K562 (cell line): ENCODE results near the gene EPHX1. TPM values are rescaled to one million over a fixed set of nuclear protein-coding genes. Genes with fewer than 3 reads are reported as not detected.

ENCODE experiments used
- ATAC-seq: fragments of 200-7000 bp; cut with Tn5 transposase; 3 replicates; pipeline ENCODE4 v1.9.1; 2020; ENCODE audit warnings: moderate library complexity
- BruUV-seq: library from RNA; stranded (reverse); fragments of 400-500 nt; replicated peaks from 2 replicates; lab custom pipeline; 2021; lab: Mats Ljungman, UMichigan
- CTCF ChIA-PET: fragments of 300-600 bp; formaldehyde crosslinking; extraction: SDS; loops from one replicate; lab custom pipeline; 2021; ENCODE audit warnings: low intra/inter-chr PET ratio; lab: Yijun Ruan, JAX
- POLR2A ChIA-PET: fragments of 300-600, 350-650 bp; sonication (Branson Sonifier 250); formaldehyde crosslinking; extraction: SDS; loops from one replicate; lab custom pipeline; 2021; ENCODE audit warnings: antibody characterized with exemption, inconsistent platforms; lab: Yijun Ruan, JAX
- DNase-seq, 4 experiments: peaks; one replicate each; pipeline versions ENCODE4 v3.0.0 to v3.0.0-alpha.2; 2011 to 2018; ENCODE audit warnings: low spot score in 3 of 4, mixed read lengths in 3 of 4; ENCODE audit errors: extremely low read depth in 1 of 4
- FAIRE-seq: peaks from 2 replicates; lab custom pipeline; 2011; peaks lifted over from hg19 to GRCh38; lab: Jason Lieb, UNC
- H2AFZ ChIP-seq: 2 replicates; pipeline ENCODE4 v1.6.0; 2011; ENCODE audit warnings: low read depth, low read length, control low read depth, inconsistent platforms
- H3K27ac ChIP-seq: fragments of 200-600 bp; 3 replicates; pipeline ENCODE4 v1.8.0; 2011; ENCODE audit warnings: low read depth, mild to moderate bottlenecking, control low read depth, inconsistent platforms, low read length, moderate library complexity, mixed read lengths; ENCODE audit errors: extremely low read depth
- H3K27me3 ChIP-seq, 2 experiments: fragments of 300-600 bp in 1 of 2; 2 replicates in 1 of 2; 3 replicates in 1 of 2; pipeline versions ENCODE4 v1.6.0 to v1.8.0; 2011; ENCODE audit warnings: inconsistent platforms in 2 of 2, low read length in 2 of 2, mild to moderate bottlenecking in 1 of 2, mixed read lengths in 1 of 2, moderate library complexity in 1 of 2; ENCODE audit not compliant: control insufficient read depth in 2 of 2, insufficient read depth in 2 of 2
- H3K36me3 ChIP-seq: fragments of 300-600 bp; 3 replicates; pipeline ENCODE4 v1.8.0; 2011; ENCODE audit warnings: mild to moderate bottlenecking, low read length, inconsistent platforms; ENCODE audit not compliant: control insufficient read depth, insufficient read depth
- H3K4me1 ChIP-seq, 2 experiments: fragments of 200-600 bp in 1 of 2; replicated peaks in 1 of 2; 2 replicates in 1 of 2; 3 replicates in 1 of 2; pipeline versions ENCODE4 v1.5.1 to v1.8.0; 2011; ENCODE audit warnings: inconsistent platforms in 2 of 2, low read length in 2 of 2, mild to moderate bottlenecking in 1 of 2, mixed read lengths in 1 of 2, moderate library complexity in 1 of 2; ENCODE audit not compliant: control insufficient read depth in 2 of 2, insufficient read depth in 2 of 2
- H3K4me2 ChIP-seq: 2 replicates; pipeline ENCODE4 v1.6.1; 2011; ENCODE audit warnings: low read length, control low read depth, inconsistent platforms, mixed read lengths; ENCODE audit not compliant: insufficient read depth
- H3K4me3 ChIP-seq: fragments of 200-600 bp; sonication (generic), shearing (Covaris generic); 2 replicates; pipeline ENCODE4 v1.5.1; 2016; ENCODE audit warnings: control low read depth, inconsistent platforms
- H3K79me2 ChIP-seq: fragments of 200-600 bp; 3 replicates; pipeline ENCODE4 v1.8.0; 2011; ENCODE audit warnings: low read length, inconsistent platforms; ENCODE audit not compliant: control insufficient read depth, insufficient read depth
- H3K9ac ChIP-seq, 2 experiments: 2 replicates each; pipeline versions ENCODE4 v1.6.0 to v1.6.1; 2011; ENCODE audit warnings: low read depth in 2 of 2, low read length in 2 of 2, control low read depth in 1 of 2, inconsistent platforms in 1 of 2, mild to moderate bottlenecking in 1 of 2, mixed read lengths in 1 of 2; ENCODE audit not compliant: insufficient read depth in 1 of 2
- H3K9me1 ChIP-seq: one replicate; pipeline ENCODE4 v1.6.0; 2011; ENCODE audit warnings: inconsistent platforms, mild to moderate bottlenecking, low read length, moderate library complexity; ENCODE audit not compliant: control insufficient read depth, insufficient read depth
- H3K9me3 ChIP-seq: replicated peaks from 2 replicates; pipeline ENCODE4 v1.5.1; 2011; ENCODE audit warnings: low read depth, low read length, inconsistent platforms; ENCODE audit not compliant: control insufficient read depth, insufficient read depth
- H4K20me1 ChIP-seq: replicated peaks from 2 replicates; pipeline ENCODE4 v1.6.1; 2011; ENCODE audit warnings: low read length, inconsistent platforms, mixed read lengths; ENCODE audit not compliant: control insufficient read depth, insufficient read depth
- IRF2 ChIP-seq: sonication (generic); formaldehyde crosslinking; IDR thresholded peaks from 2 replicates; pipeline ENCODE4 v1.8.1; 2022; ENCODE audit warnings: mild to moderate bottlenecking, missing genetic modification reagents
- JUNB ChIP-seq: fragments of 450-650 bp; formaldehyde crosslinking; conservative IDR thresholded peaks from 2 replicates; pipeline ENCODE4 v1.4.0; 2020; ENCODE audit warnings: mild to moderate bottlenecking
- NCOA6 ChIP-seq: fragments of 450-650 bp; IDR thresholded peaks from 2 replicates; pipeline ENCODE4 v1.6.1; 2017; ENCODE audit warnings: mild to moderate bottlenecking
- POLR2G ChIP-seq: fragments of 200-400 bp; formaldehyde crosslinking; IDR thresholded peaks from 2 replicates; pipeline ENCODE4 v1.6.1; 2017; ENCODE audit warnings: low read depth, mild to moderate bottlenecking, antibody characterized with exemption, low read length, moderate library complexity
- RAD21 ChIP-seq, 2 experiments: fragments of 250-450 bp in 1 of 2; fragments of 450-650 bp in 1 of 2; sonication (Bioruptor Pico) in 1 of 2; formaldehyde crosslinking in 1 of 2; IDR thresholded peaks in 1 of 2; conservative IDR thresholded peaks in 1 of 2; 2 replicates each; pipeline versions ENCODE4 v1.4.0 to v1.8.0; 2020 to 2022; ENCODE audit warnings: mild to moderate bottlenecking in 2 of 2, moderate library complexity in 1 of 2
- RBM22 ChIP-seq: fragments of 200-400 bp; formaldehyde crosslinking; IDR thresholded peaks from 2 replicates; pipeline ENCODE4 v1.6.1; 2018; ENCODE audit warnings: low read length, low read depth; ENCODE audit not compliant: poor library complexity, severe bottlenecking
- ZBTB12 ChIP-seq: fragments of 250-450 bp; sonication (Bioruptor Pico); IDR thresholded peaks from 2 replicates; pipeline ENCODE4 v1.4.0; 2020
- ZBTB2 ChIP-seq: fragments of 450-650 bp; IDR thresholded peaks from 2 replicates; pipeline ENCODE4 v1.6.1; 2016; ENCODE audit warnings: antibody characterized with exemption
- ZNF124 ChIP-seq: sonication (generic); formaldehyde crosslinking; IDR thresholded peaks from 2 replicates; pipeline ENCODE4 v1.8.1; 2022; ENCODE audit warnings: missing genetic modification reagents
- WGBS: fragments of 100-300 bp; shearing (Covaris generic); methylation state at CpG from one replicate; pipeline ENCODE4 v1.1.6; 2016; ENCODE audit warnings: low coverage, mixed read lengths; ENCODE audit not compliant: insufficient coverage; ENCODE audit errors: missing lambda C conversion rate; 5-methylcytosine and 5-hydroxymethylcytosine counted together
- in situ Hi-C: fragments of 300-500 bp; cut with MboI; formaldehyde crosslinking; loops from 4 replicates; pipeline ENCODE4 v1.15.0; 2018; ENCODE audit warnings: inconsistent platforms, mixed read lengths
- intact Hi-C: fragments of 100-400 bp; cut with micrococcal nuclease; formaldehyde crosslinking; loops from 2 replicates; pipeline ENCODE4 v1.14.2; 2022
- polyA plus RNA-seq, 8 experiments: library from polyadenylated mRNA; depleted of rRNA in 4 of 8; stranded (reverse) in 5 of 8; unstranded in 3 of 8; fragments of >200 nt; fragmentation: Nextera tagmentation in 2 of 8; fragmentation: Illumina TruSeq in 1 of 8; extraction: Ambion mirVana in 2 of 8; extraction: Trizol in 1 of 8; gene quantifications; 2 replicates each; pipeline versions ENCODE4 v1.2.1 to v1.2.3, GENCODE V29; 2011 to 2014; ENCODE audit warnings: inconsistent platforms in 1 of 8, missing spikeins in 1 of 8
- total RNA-seq, 7 experiments: library from RNA; depleted of rRNA in 6 of 7; stranded (reverse); fragments of >200 nt in 6 of 7; fragmentation: Illumina TruSeq in 2 of 7; extraction: Trizol in 2 of 7; gene quantifications; 2 replicates each; pipeline versions ENCODE4 v1.2.1 to v1.2.3, GENCODE V29; 2011 to 2021; ENCODE audit warnings: low replicate concordance in 1 of 7

The EPHX1 gene
- total and polyA plus RNA-seq, 9 of the 15 experiments (the other 6 are each of a cell fraction or from before 2014, with no cell fraction given) = 0.21 to 27.0 (median 6.7) TPM

- no peak overlapping the region for H3K27ac ChIP-seq
- DNase-seq (no peak), FAIRE-seq (no peak), ATAC-seq (no peak)
- no peak overlapping the region for H2AFZ ChIP-seq
- H3K9me1 ChIP-seq = no peaks in the 10 kb centered on the region
- intact Hi-C loops (no loop called here), in situ Hi-C loops (no loop called here)
- no peak overlapping the region for H3K4me3 ChIP-seq
- H3K4me2 ChIP-seq = no peak overlapping the region
- no peaks in the 10 kb centered on the region for H3K27me3 ChIP-seq
- BruUV-seq = no TSS peak
- no peaks in the 10 kb centered on the region for H4K20me1 ChIP-seq
- no peaks in the 10 kb centered on the region for H3K9me3 ChIP-seq
- no peaks in the 10 kb centered on the region for H3K36me3 ChIP-seq
- ChIA-PET POLR2A (interaction anchor here (0.6 to 1.0 kb wide), 3 partner anchors 21 to 116 kb away, joined by 3 to 4 read pairs (median 3); no protein-coding TSS in a partner anchor), CTCF (no interaction called here)
- H3K4me1 ChIP-seq = peaks cover 0 to 6% of the 10 kb centered on the region in 2 experiments; a peak in 1 of 5 replicates
- TF ChIP-seq JUNB (CRISPR knock-in tag) = no peak
- TF ChIP-seq POLR2G = peak; percentile 69
- peak; percentile 36 for TF ChIP-seq RBM22
- TF ChIP-seq ZBTB12 (CRISPR knock-in tag) = no peak
- H3K9ac ChIP-seq = 0 out of 4 replicates have a peak overlapping the region, but pooled peaks of 1 of the 2 experiments have one; percentile 6
- 55% methylated on average over 13 of the region's 14 CpGs for WGBS
- no peaks in the 10 kb centered on the region for H3K79me2 ChIP-seq
Observed at GRCh38 chr1:225838793-225839192, 28.9 kb downstream of the EPHX1 start.

DNA sequence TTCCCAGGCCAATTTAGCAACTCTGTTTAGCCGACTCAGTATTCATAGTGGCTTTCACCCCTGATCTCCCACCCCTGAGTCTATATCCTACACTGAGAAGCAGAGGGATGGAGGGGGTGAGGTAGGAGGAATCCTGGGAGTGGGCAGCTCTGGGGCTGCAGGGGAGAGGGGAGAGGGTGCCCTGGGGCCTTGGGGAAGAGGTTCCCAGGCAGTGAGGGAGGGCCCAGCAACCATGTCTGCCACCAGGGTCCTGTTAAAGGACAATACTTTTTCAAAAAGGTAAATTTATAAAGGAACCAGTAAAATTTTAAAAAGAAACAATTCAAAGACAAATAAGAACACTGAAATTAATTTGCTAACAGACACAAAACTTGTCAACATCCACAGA is 30.3 kb downstream of the EPHX1 start:
- Histone ChIP-seq H4K20me1 (no peaks in the 10 kb centered on the region), H3K36me3 (no peaks in the 10 kb centered on the region), H3K79me2 (no peaks in the 10 kb centered on the region), H3K4me1 (peaks cover 0 to 6% of the 10 kb centered on the region in 2 experiments; a peak in 1 of 5 replicates), H3K9me1 (no peaks in the 10 kb centered on the region), H3K9me3 (no peaks in the 10 kb centered on the region), H2AFZ (no peak overlapping the region), H3K4me3 (no peak overlapping the region), H3K27ac (no peak overlapping the region), H3K4me2 (no peak overlapping the region), H3K9ac (peak overlapping the region in 1 of 2 experiments; percentile 77; a peak in 1 of 4 replicates), H3K27me3 (no peaks in the 10 kb centered on the region)
- FAIRE-seq (no peak), ATAC-seq (no peak), DNase-seq (no peak)
- intact Hi-C loops = loop anchor here (10.0 kb wide), 2 partner anchors 135 to 185 kb away; partner anchors contain the start of gene ENAH
- 44% methylated on average over 1 of the region's 1 CpG for WGBS
- ChIA-PET POLR2A (no interaction called here), CTCF (no interaction called here)
- no peak for TF ChIP-seq RAD21 (CRISPR knock-in tag; conservative IDR thresholded peaks at IDR 0.05 in 1 of 2, IDR thresholded peaks at IDR 0.05 in 1 of 2)
- no peak for TF ChIP-seq IRF2 (CRISPR knock-in tag)
- no peak for TF ChIP-seq ZBTB2
- TF ChIP-seq NCOA6 = no peak
- TF ChIP-seq ZNF124 (CRISPR knock-in tag) = no peak
- in situ Hi-C loops = loop anchor here (10.0 kb wide), 1 partner anchor 365 kb away; no protein-coding TSS in a partner anchor
- no TSS peak for BruUV-seq
